HG02571 (cell line): Measurements from ENCODE around the gene IRX2.

Source experiments
- ATAC-seq: cut with Tn5 transposase; IDR thresholded peaks from one replicate; pipeline ENCODE4 v1.9.1; 2021; ENCODE audit warnings: mild to moderate bottlenecking, moderate library complexity; ENCODE audit not compliant: unreplicated experiment

IRX2 gene

GRCh38 chr5:2699231-2699630 is 52.2 kb downstream of the IRX2 start:
- no peak for ATAC-seq

- no peak for ATAC-seq
Observed at GRCh38 chr5:2698581-2698980, 52.9 kb downstream of the IRX2 start.

GRCh38 chr5:2697446-2698200 is 53.9 kb downstream of the IRX2 start:
- no peak for ATAC-seq

- no peak for ATAC-seq
Observed at GRCh38 chr5:2697041-2697440, 54.4 kb downstream of the IRX2 start.
